K562 (cell line): ENCODE measurements around the gene PHACTR2. TPM values are rescaled to one million over a fixed set of nuclear protein-coding genes. Genes with fewer than 3 reads are reported as not detected.

ENCODE experiments used
- BRD4 ChIP-seq: fragments of 200-600 bp; sonication (generic); IDR thresholded peaks from 2 replicates; pipeline ENCODE4 v1.6.1; 2017; ENCODE audit warnings: inconsistent platforms
- CBFA2T3 ChIP-seq: fragments of 450-650 bp; IDR thresholded peaks from 2 replicates; pipeline ENCODE4 v1.6.1; 2017
- CBFB ChIP-seq: sonication (generic); formaldehyde crosslinking; IDR thresholded peaks from 2 replicates; pipeline ENCODE4 v1.4.0; 2020; ENCODE audit warnings: mild to moderate bottlenecking, missing genetic modification reagents
- CXXC5 ChIP-seq: fragments of 250-450 bp; sonication (Bioruptor Pico); IDR thresholded peaks from 2 replicates; pipeline ENCODE4 v1.8.0; 2022; ENCODE audit warnings: inconsistent platforms, mild to moderate bottlenecking, moderate library complexity
- ELF4 ChIP-seq: fragments of 450-650 bp; formaldehyde crosslinking; IDR thresholded peaks from 2 replicates; pipeline ENCODE4 v1.4.0; 2022; ENCODE audit warnings: missing genetic modification characterization
- EZH2 ChIP-seq: IDR thresholded peaks from 2 replicates; pipeline ENCODE4 v1.6.1; 2012; ENCODE audit warnings: low read depth, mild to moderate bottlenecking, inconsistent platforms, low read length, borderline replicate concordance
- FIP1L1 ChIP-seq: fragments of 200-400 bp; formaldehyde crosslinking; IDR thresholded peaks from 2 replicates; pipeline ENCODE4 v1.6.1; 2018; ENCODE audit warnings: mild to moderate bottlenecking, low read depth, low read length; ENCODE audit not compliant: poor library complexity, severe bottlenecking
- GTF3C2 ChIP-seq: IDR thresholded peaks from 3 replicates; pipeline ENCODE4 v1.6.1; 2011; ENCODE audit warnings: borderline replicate concordance, mild to moderate bottlenecking, moderate library complexity; ENCODE audit not compliant: insufficient read length; ENCODE audit errors: extremely low read depth
- HDAC2 ChIP-seq: fragments of 450-650 bp; IDR thresholded peaks from 2 replicates; pipeline ENCODE4 v1.6.1; 2016; ENCODE audit warnings: mild to moderate bottlenecking
- HEY1 ChIP-seq: fragments of 250-450 bp; sonication (Bioruptor Pico); IDR thresholded peaks from 2 replicates; pipeline ENCODE4 v1.5.0; 2020; ENCODE audit warnings: mild to moderate bottlenecking, moderate library complexity, borderline replicate concordance
- LCOR ChIP-seq: sonication (generic); formaldehyde crosslinking; IDR thresholded peaks from 2 replicates; pipeline ENCODE4 v1.8.0; 2022; ENCODE audit warnings: mild to moderate bottlenecking, missing genetic modification reagents
- NCOA1 ChIP-seq: fragments of 450-650 bp; IDR thresholded peaks from 2 replicates; pipeline ENCODE4 v1.6.1; 2016; ENCODE audit warnings: low read depth
- NRF1 ChIP-seq, 2 experiments: fragments of 450-650 bp; IDR thresholded peaks in 1 of 2; conservative IDR thresholded peaks in 1 of 2; 2 replicates each; pipeline ENCODE4 v1.6.1; 2014; ENCODE audit warnings: mild to moderate bottlenecking in 2 of 2
- POLR2G ChIP-seq: fragments of 200-400 bp; formaldehyde crosslinking; IDR thresholded peaks from 2 replicates; pipeline ENCODE4 v1.6.1; 2017; ENCODE audit warnings: low read depth, mild to moderate bottlenecking, antibody characterized with exemption, low read length, moderate library complexity
- TRIM24 ChIP-seq, 2 experiments: fragments of 450-650 bp; IDR thresholded peaks; 2 replicates each; pipeline ENCODE4 v1.6.1; 2016
- ZBTB7A ChIP-seq: IDR thresholded peaks from 2 replicates; pipeline ENCODE4 v1.6.1; 2011; ENCODE audit warnings: low read depth, mild to moderate bottlenecking, low read length, moderate library complexity, borderline replicate concordance; ENCODE audit not compliant: control insufficient read depth
- ZNF253 ChIP-seq: fragments of 250-450 bp; sonication (Bioruptor Pico); conservative IDR thresholded peaks from 2 replicates; pipeline ENCODE4 v1.6.1; 2021; ENCODE audit warnings: mild to moderate bottlenecking
- polyA plus RNA-seq, 8 experiments: library from polyadenylated mRNA; depleted of rRNA in 4 of 8; stranded (reverse) in 5 of 8; unstranded in 3 of 8; fragments of >200 nt; fragmentation: Nextera tagmentation in 2 of 8; fragmentation: Illumina TruSeq in 1 of 8; extraction: Ambion mirVana in 2 of 8; extraction: Trizol in 1 of 8; gene quantifications; 2 replicates each; pipeline versions ENCODE4 v1.2.1 to v1.2.3, GENCODE V29; 2011 to 2014; ENCODE audit warnings: inconsistent platforms in 1 of 8, missing spikeins in 1 of 8
- total RNA-seq, 7 experiments: library from RNA; depleted of rRNA in 6 of 7; stranded (reverse); fragments of >200 nt in 6 of 7; fragmentation: Illumina TruSeq in 2 of 7; extraction: Trizol in 2 of 7; gene quantifications; 2 replicates each; pipeline versions ENCODE4 v1.2.1 to v1.2.3, GENCODE V29; 2011 to 2021; ENCODE audit warnings: low replicate concordance in 1 of 7
- TF ChIP-seq, protein P1 (sequence below): conservative IDR thresholded peaks from 2 replicates; pipeline ENCODE4 v1.6.1; 2011; ENCODE audit warnings: low read depth, mild to moderate bottlenecking, low read length; ENCODE audit not compliant: control insufficient read depth
- TF ChIP-seq, protein P2 (sequence below): fragments of 450-650 bp; IDR thresholded peaks from 2 replicates; pipeline ENCODE4 v1.6.1; 2016; ENCODE audit warnings: mild to moderate bottlenecking
- TF ChIP-seq, protein P3 (sequence below): sonication (generic); formaldehyde crosslinking; IDR thresholded peaks from 2 replicates; pipeline ENCODE4 v1.4.0; 2020; ENCODE audit warnings: mild to moderate bottlenecking, missing genetic modification reagents

PHACTR2 gene
- total and polyA plus RNA-seq, 9 of the 15 experiments (the other 6 are each of a cell fraction or from before 2014, with no cell fraction given), result 5.3 to 52.5 (median 22.9) TPM

DNA sequence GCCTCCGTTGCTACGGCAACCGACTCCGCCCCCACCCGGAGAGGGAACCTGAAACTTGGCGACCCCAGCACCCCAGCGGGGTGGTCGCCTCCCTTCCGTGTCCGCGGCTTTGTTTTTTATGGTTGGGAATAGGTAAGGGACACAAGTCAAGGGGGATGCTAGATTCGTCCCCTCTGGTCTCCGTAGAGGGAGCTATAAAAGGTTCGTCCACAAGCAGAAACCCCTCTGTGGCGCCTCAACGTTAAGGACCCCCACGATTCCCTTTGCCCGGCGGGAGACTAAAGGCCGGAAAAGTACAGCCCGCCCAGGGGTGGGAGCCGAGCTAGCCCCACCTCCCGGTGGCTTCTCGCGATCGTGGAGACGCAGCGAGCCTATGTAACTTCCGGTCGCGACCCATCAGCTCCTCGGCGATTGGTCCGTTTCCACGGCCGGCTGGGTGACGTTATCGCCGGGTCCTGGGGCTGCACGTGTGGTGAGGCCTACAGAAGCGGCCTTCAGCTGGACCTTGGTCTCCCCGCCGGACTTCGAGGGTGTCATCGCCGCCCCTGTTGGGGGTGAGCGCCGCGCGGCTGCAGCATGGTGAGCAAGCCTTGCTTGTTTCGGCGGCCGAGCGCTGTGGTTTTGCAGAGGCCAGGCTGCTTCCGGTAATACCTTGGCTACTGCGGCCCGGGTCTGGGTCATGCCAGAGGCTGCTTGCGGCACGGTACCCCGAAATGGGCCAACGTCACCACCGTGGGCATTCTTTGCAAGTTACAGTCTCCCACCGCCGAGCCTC lies 165.3 kb downstream of the PHACTR2 start, which contains the start of gene LTV1 (continued):
- no peak for TF ChIP-seq GTF3C2
- TF ChIP-seq ZBTB7A, result peak; percentile 100
- TF ChIP-seq CBFA2T3, result no peak
- TF ChIP-seq, protein P1, sequence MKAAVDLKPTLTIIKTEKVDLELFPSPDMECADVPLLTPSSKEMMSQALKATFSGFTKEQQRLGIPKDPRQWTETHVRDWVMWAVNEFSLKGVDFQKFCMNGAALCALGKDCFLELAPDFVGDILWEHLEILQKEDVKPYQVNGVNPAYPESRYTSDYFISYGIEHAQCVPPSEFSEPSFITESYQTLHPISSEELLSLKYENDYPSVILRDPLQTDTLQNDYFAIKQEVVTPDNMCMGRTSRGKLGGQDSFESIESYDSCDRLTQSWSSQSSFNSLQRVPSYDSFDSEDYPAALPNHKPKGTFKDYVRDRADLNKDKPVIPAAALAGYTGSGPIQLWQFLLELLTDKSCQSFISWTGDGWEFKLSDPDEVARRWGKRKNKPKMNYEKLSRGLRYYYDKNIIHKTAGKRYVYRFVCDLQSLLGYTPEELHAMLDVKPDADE, result peak; percentile 89
- TF ChIP-seq ELF4 (CRISPR knock-in tag), result peak; percentile 45
- peak; percentile 42 to 53; a peak in 3 of 4 replicates for TF ChIP-seq NRF1 (conservative IDR thresholded peaks at IDR 0.05 in 1 of 2, IDR thresholded peaks at IDR 0.05 in 1 of 2)
- TF ChIP-seq, protein P2, sequence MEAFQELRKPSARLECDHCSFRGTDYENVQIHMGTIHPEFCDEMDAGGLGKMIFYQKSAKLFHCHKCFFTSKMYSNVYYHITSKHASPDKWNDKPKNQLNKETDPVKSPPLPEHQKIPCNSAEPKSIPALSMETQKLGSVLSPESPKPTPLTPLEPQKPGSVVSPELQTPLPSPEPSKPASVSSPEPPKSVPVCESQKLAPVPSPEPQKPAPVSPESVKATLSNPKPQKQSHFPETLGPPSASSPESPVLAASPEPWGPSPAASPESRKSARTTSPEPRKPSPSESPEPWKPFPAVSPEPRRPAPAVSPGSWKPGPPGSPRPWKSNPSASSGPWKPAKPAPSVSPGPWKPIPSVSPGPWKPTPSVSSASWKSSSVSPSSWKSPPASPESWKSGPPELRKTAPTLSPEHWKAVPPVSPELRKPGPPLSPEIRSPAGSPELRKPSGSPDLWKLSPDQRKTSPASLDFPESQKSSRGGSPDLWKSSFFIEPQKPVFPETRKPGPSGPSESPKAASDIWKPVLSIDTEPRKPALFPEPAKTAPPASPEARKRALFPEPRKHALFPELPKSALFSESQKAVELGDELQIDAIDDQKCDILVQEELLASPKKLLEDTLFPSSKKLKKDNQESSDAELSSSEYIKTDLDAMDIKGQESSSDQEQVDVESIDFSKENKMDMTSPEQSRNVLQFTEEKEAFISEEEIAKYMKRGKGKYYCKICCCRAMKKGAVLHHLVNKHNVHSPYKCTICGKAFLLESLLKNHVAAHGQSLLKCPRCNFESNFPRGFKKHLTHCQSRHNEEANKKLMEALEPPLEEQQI, result 0 out of 2 replicates have a peak, but pooled peaks have one; percentile 12
- TF ChIP-seq HDAC2, result peak; percentile 98
- TF ChIP-seq CBFB (CRISPR knock-in tag), result no peak; the same call in 1 of the 2 replicates
- TF ChIP-seq, protein P3, sequence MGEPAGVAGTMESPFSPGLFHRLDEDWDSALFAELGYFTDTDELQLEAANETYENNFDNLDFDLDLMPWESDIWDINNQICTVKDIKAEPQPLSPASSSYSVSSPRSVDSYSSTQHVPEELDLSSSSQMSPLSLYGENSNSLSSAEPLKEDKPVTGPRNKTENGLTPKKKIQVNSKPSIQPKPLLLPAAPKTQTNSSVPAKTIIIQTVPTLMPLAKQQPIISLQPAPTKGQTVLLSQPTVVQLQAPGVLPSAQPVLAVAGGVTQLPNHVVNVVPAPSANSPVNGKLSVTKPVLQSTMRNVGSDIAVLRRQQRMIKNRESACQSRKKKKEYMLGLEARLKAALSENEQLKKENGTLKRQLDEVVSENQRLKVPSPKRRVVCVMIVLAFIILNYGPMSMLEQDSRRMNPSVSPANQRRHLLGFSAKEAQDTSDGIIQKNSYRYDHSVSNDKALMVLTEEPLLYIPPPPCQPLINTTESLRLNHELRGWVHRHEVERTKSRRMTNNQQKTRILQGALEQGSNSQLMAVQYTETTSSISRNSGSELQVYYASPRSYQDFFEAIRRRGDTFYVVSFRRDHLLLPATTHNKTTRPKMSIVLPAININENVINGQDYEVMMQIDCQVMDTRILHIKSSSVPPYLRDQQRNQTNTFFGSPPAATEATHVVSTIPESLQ (CRISPR knock-in tag), result no peak
- TF ChIP-seq EZH2, result no peak
- TF ChIP-seq CXXC5 (CRISPR knock-in tag), result peak; percentile 95
- TF ChIP-seq NCOA1, result no peak
- TF ChIP-seq POLR2G, result peak; percentile 96
- peak; percentile 92 for TF ChIP-seq FIP1L1
- peak; percentile 68; the same call in 1 of the 2 replicates for TF ChIP-seq LCOR (CRISPR knock-in tag)
- no peak; a peak in 1 of 4 replicates for TF ChIP-seq TRIM24 (IDR thresholded peaks at IDR 0.05)
- no peak; the same call in 1 of the 2 replicates for TF ChIP-seq HEY1 (CRISPR knock-in tag)
- TF ChIP-seq BRD4, result peak; percentile 87
- no peak for TF ChIP-seq ZNF253 (CRISPR knock-in tag)
